Colonic mucosa (tissue), 4 donors: ENCODE data around the gene BTN1A1. TPM values are rescaled to one million over a fixed set of nuclear protein-coding genes. Genes with fewer than 3 reads are reported as not detected.
"Not testable (repeated sequence)": the region's sequence is repeated elsewhere in the genome, so short reads cannot be mapped to it uniquely, and the experiment has no call there.

ENCODE experiments used
- DNase-seq: peaks from one replicate; pipeline ENCODE4 v3.0.0-alpha.2; 2020
- H3K27ac ChIP-seq: fragments of 200-600 bp; one replicate; pipeline ENCODE4 v1.8.0; 2021
- H3K27me3 ChIP-seq: fragments of 200-600 bp; one replicate; pipeline ENCODE4 v1.8.0; 2021
- H3K36me3 ChIP-seq: fragments of 200-600 bp; one replicate; pipeline ENCODE4 v1.8.0; 2021
- H3K4me1 ChIP-seq: fragments of 200-600 bp; one replicate; pipeline ENCODE4 v1.8.0; 2021; ENCODE audit warnings: mild to moderate bottlenecking
- H3K4me3 ChIP-seq: fragments of 200-600 bp; one replicate; pipeline ENCODE4 v1.8.0; 2021
- H3K9ac ChIP-seq, 2 donors: one replicate each; pipeline ENCODE4 v1.7.0; 2013; ENCODE audit warnings: control low read depth in 2 of 2, low read depth in 2 of 2, low read length in 2 of 2
- H3K9me3 ChIP-seq: fragments of 200-600 bp; one replicate; pipeline ENCODE4 v1.8.0; 2021
- CTCF ChIP-seq: fragments of 200-600 bp; IDR thresholded peaks from one replicate; pipeline ENCODE4 v1.8.0; 2022; ENCODE audit warnings: antibody characterized with exemption, mild to moderate bottlenecking
- intact Hi-C: fragments of 100-400 bp; cut with DNase I; formaldehyde crosslinking; loops from one replicate; pipeline ENCODE4 v1.14.1; 2022
- total RNA-seq, 2 donors: library from RNA; stranded (reverse); fragmentation: NEBNext Ultra II Directional in 1 of 2; extraction: Animal tissue kit (Norgen Biotek cat#: 25700) in 1 of 2; gene quantifications; one replicate each; pipeline ENCODE4 v1.2.1, GENCODE V29; 2021
- donor health status: healthy.
- donor health status: DM: no; HTN: no; CAD: no.
- donor health status: DM: no; HTN: no; CAD: no.

Gene BTN1A1
- total RNA-seq, 2 donors from 2014 or later = not detected

GRCh38 chr6:26521600-26522391 lies 21.7 kb downstream of the BTN1A1 start:
- no peaks in the 10 kb centered on the region for H3K4me1 ChIP-seq
- intact Hi-C loops = no loop called here
- H3K36me3 ChIP-seq = no peaks in the 10 kb centered on the region
- TF ChIP-seq CTCF = peak; percentile 36
- DNase-seq = peak; percentile 83
- H3K9ac ChIP-seq = peak overlapping the region; percentile 72 to 93
- peak overlapping the region; percentile 58 for H3K4me3 ChIP-seq
- H3K27ac ChIP-seq = peak overlapping the region; percentile 94
- no peaks in the 10 kb centered on the region for H3K9me3 ChIP-seq
- no peaks in the 10 kb centered on the region for H3K27me3 ChIP-seq

- H3K9ac ChIP-seq, H3K27me3 ChIP-seq, H3K4me1 ChIP-seq, intact Hi-C loops, DNase-seq, H3K36me3 ChIP-seq, H3K9me3 ChIP-seq: not testable (repeated sequence)
- Histone ChIP-seq H3K4me3 (peak overlapping the region; percentile 58), H3K27ac (peak overlapping the region; percentile 94)
These were observed 22.6 kb downstream of the BTN1A1 start for GRCh38 chr6:26522486-26523228.

- H3K9ac ChIP-seq, DNase-seq: not testable (repeated sequence)
These were observed 24.2 kb downstream of the BTN1A1 start for GRCh38 chr6:26524314-26524713.

GRCh38 chr6:26524722-26525370 lies 24.7 kb downstream of the BTN1A1 start:
- intact Hi-C loops = no loop called here
- H3K36me3 ChIP-seq = no peaks in the 10 kb centered on the region
- H3K27ac ChIP-seq = no peak overlapping the region
- no peak overlapping the region for H3K9ac ChIP-seq
- H3K27me3 ChIP-seq = no peaks in the 10 kb centered on the region
- H3K4me1 ChIP-seq = no peaks in the 10 kb centered on the region
- H3K9me3 ChIP-seq = no peaks in the 10 kb centered on the region
- no peak for DNase-seq
- H3K4me3 ChIP-seq = no peak overlapping the region
- TF ChIP-seq CTCF = no peak

More at GRCh38 chr6:26524314-26524713, 24.2 kb downstream of the BTN1A1 start:
- H3K36me3 ChIP-seq, intact Hi-C loops, H3K27me3 ChIP-seq, H3K9me3 ChIP-seq, H3K4me1 ChIP-seq, H3K27ac ChIP-seq, H3K4me3 ChIP-seq: not testable (repeated sequence)

- no peak for DNase-seq
- Histone ChIP-seq H3K27ac (no peak overlapping the region), H3K27me3 (no peaks in the 10 kb centered on the region), H3K36me3 (no peaks in the 10 kb centered on the region), H3K9me3 (no peaks in the 10 kb centered on the region), H3K4me1 (no peaks in the 10 kb centered on the region), H3K9ac (no peak overlapping the region), H3K4me3 (no peak overlapping the region)
- intact Hi-C loops = no loop called here
- TF ChIP-seq CTCF = no peak
These were observed 25.7 kb downstream of the BTN1A1 start for GRCh38 chr6:26525838-26526237.

- Histone ChIP-seq H3K9ac (no peak overlapping the region), H3K4me1 (no peaks in the 10 kb centered on the region), H3K9me3 (no peaks in the 10 kb centered on the region), H3K36me3 (no peaks in the 10 kb centered on the region), H3K4me3 (no peak overlapping the region), H3K27ac (no peak overlapping the region), H3K27me3 (no peaks in the 10 kb centered on the region)
- intact Hi-C loops = no loop called here
- TF ChIP-seq CTCF = no peak
- no peak for DNase-seq
These were observed 26.8 kb downstream of the BTN1A1 start for GRCh38 chr6:26526928-26527327.
